Measurements from ENCODE around the gene TUBA4B.
A peak's percentile ranks its signal among the peaks of the same experiment; 100 is the strongest.

The TUBA4B gene

GRCh38 chr2:219218732-219219701 lies 34.0 kb upstream of the TUBA4B start, which contains the start of gene ABCB6:
TSS of gene ABCB6 (minus strand) at chr2:219218958. CDS start at chr2:219218673, 285 bp downstream.
- peak; percentile 95 for DNase-seq

- no peak for DNase-seq
Observed at GRCh38 chr2:219219784-219220532, 33.1 kb upstream of the TUBA4B start.

GRCh38 chr2:219220652-219221402 lies 32.2 kb upstream of the TUBA4B start:
- no peak for DNase-seq

GRCh38 chr2:219221957-219222518 lies 31.0 kb upstream of the TUBA4B start:
- no peak for DNase-seq

- no peak for DNase-seq
Observed at GRCh38 chr2:219223831-219224610, 29.0 kb upstream of the TUBA4B start.

GRCh38 chr2:219225350-219225749 lies 27.7 kb upstream of the TUBA4B start:
- no peak for DNase-seq

- DNase-seq, result no peak
Observed at GRCh38 chr2:219228041-219228910, 24.8 kb upstream of the TUBA4B start.

- no peak for DNase-seq
Observed at GRCh38 chr2:219228911-219229304, 24.1 kb upstream of the TUBA4B start.

GRCh38 chr2:219229305-219230058 lies 23.6 kb upstream of the TUBA4B start, which contains the start of the genes ANKZF1 and ATG9A:
TSS of gene ANKZF1 (plus strand) at chr2:219229806. CDS start at chr2:219230258, 452 bp downstream.
TSS of gene ATG9A (minus strand) at chr2:219229636. CDS start at chr2:219228024, 1,612 bp downstream.
- DNase-seq, result peak; percentile 96

GRCh38 chr2:219230059-219230540 lies 22.9 kb upstream of the TUBA4B start:
- no peak for DNase-seq

- DNase-seq, result no peak
Observed at GRCh38 chr2:219234331-219234730, 18.7 kb upstream of the TUBA4B start.

GRCh38 chr2:219243291-219243761 lies 9.7 kb upstream of the TUBA4B start:
- DNase-seq, result no peak

- DNase-seq, result no peak
Observed at GRCh38 chr2:219244789-219245147, 8.3 kb upstream of the TUBA4B start.

- peak; percentile 41 for DNase-seq
Observed at GRCh38 chr2:219245148-219245898, 7.7 kb upstream of the TUBA4B start, which contains the start of the genes GLB1L and STK16. TSS of gene GLB1L (minus strand) at chr2:219245444. CDS start at chr2:219243573, 1,871 bp downstream. TSS of gene STK16 (plus strand) at chr2:219245479. CDS start at chr2:219246000, 521 bp downstream.

- no peak for DNase-seq
Observed at GRCh38 chr2:219245899-219246230, 7.2 kb upstream of the TUBA4B start.

- DNase-seq, result no peak
Observed at GRCh38 chr2:219246559-219246958, 6.5 kb upstream of the TUBA4B start.

- no peak for DNase-seq
Observed at GRCh38 chr2:219247678-219248642, 5.1 kb upstream of the TUBA4B start.
